Right cardiac atrium (tissue), 5 donors: Measurements from ENCODE around the gene PRLHR. TPM values are rescaled to one million over a fixed set of nuclear protein-coding genes. Genes with fewer than 3 reads are reported as not detected.

Experiments used
- ATAC-seq, 2 donors: fragments of 200-7000 bp; cut with Tn5 transposase; one replicate each; pipeline versions ENCODE4 v1.8.0 to v1.9.1; 2020; ENCODE audit warnings: moderate library complexity in 2 of 2, mild to moderate bottlenecking in 1 of 2
- DNase-seq, 3 donors: peaks; one replicate each; pipeline ENCODE4 v3.0.0-alpha.2; 2020
- H3K27ac ChIP-seq: one replicate; pipeline ENCODE4 v1.5.1; 2013; ENCODE audit warnings: mild to moderate bottlenecking, low read length, control low read depth, moderate library complexity
- H3K27me3 ChIP-seq: one replicate; pipeline ENCODE4 v1.6.1; 2013; ENCODE audit not compliant: control insufficient read depth, insufficient read depth
- H3K4me1 ChIP-seq: one replicate; pipeline ENCODE4 v1.6.1; 2013; ENCODE audit warnings: low read length; ENCODE audit not compliant: control insufficient read depth, insufficient read depth
- H3K4me3 ChIP-seq: one replicate; pipeline ENCODE4 v1.5.1; 2013; ENCODE audit warnings: low read length, control low read depth
- H3K9me3 ChIP-seq: one replicate; pipeline ENCODE4 v1.6.1; 2013; ENCODE audit warnings: low read length; ENCODE audit not compliant: control insufficient read depth
- WGBS: extraction: QIAGEN DNeasy Blood & Tissue Kit; methylation state at CpG from one replicate; pipeline ENCODE4 v1.1.7; 2013; 5-methylcytosine and 5-hydroxymethylcytosine counted together
- intact Hi-C, 4 donors: fragments of 100-400 bp; cut with DNase I; formaldehyde crosslinking; loops; one replicate each; pipeline versions ENCODE4 v1.11.0 to v1.14.0; 2022 to 2023
- polyA plus RNA-seq: library from polyadenylated mRNA; stranded (reverse); fragments of 200-250 nt; gene quantifications from one replicate; pipeline ENCODE4 v1.2.3, GENCODE V29; 2013
- total RNA-seq, 4 donors: library from RNA; stranded (reverse); fragmentation: NEBNext Ultra II Directional; extraction: Animal tissue kit (Norgen Biotek cat#: 25700); gene quantifications; one replicate each; pipeline ENCODE4 v1.2.1, GENCODE V29; 2021
- donor health status: healthy with polysubstance abuse.
- donor health status: DM: no; HTN: yes; CAD: no.
- donor health status: DM: no; HTN: no; CAD: no.
- donor health status: DM: no; HTN: yes; CAD: no; lungs with severe emphysema.
- donor health status: DM: yes; HTN: yes; CAD: no.

The PRLHR gene
- total and polyA plus RNA-seq, 5 donors, result not detected

DNA sequence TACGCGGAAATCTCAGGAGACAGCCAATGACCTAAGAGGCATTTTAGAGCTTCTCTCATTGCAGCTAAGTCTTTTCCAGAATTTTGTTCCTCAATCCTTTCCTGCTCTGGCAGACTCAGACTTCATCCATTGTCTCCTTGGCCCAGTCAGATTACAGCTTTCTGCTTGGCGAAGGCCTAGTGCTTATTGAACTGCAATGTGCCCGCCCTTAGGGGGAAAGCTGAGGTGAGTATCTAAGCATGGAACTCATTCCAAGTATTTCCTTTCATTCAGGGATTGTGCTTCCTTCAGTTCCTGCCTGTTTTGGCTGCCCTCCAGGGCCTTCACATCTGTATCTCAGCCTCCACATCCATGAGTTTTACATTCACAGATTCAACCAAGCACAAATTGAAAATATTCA lies 37.5 kb downstream of the PRLHR start:
- H3K27me3 ChIP-seq, result no peaks in the 10 kb centered on the region
- intact Hi-C loops, result no loop called here
- H3K9me3 ChIP-seq, result no peaks in the 10 kb centered on the region
- H3K27ac ChIP-seq, result no peak overlapping the region
- 41% methylated on average over 4 of the region's 4 CpGs for WGBS
- H3K4me3 ChIP-seq, result no peak overlapping the region
- peak; percentile 36 to 57 for ATAC-seq
- H3K4me1 ChIP-seq, result no peaks in the 10 kb centered on the region
- no peak for DNase-seq

GRCh38 chr10:118551535-118552100 lies 43.8 kb downstream of the PRLHR start:
- whole genome bisulfite sequencing, result 58% methylated on average over 10 of the region's 10 CpGs
- H3K27me3 ChIP-seq, result no peaks in the 10 kb centered on the region
- ATAC-seq (no peak), DNase-seq (no peak)
- no peak overlapping the region for H3K27ac ChIP-seq
- intact Hi-C loops, result no loop called here
- no peaks in the 10 kb centered on the region for H3K4me1 ChIP-seq
- no peaks in the 10 kb centered on the region for H3K9me3 ChIP-seq
- no peak overlapping the region for H3K4me3 ChIP-seq

GRCh38 chr10:118547282-118547681 lies 48.2 kb downstream of the PRLHR start:
- Histone ChIP-seq H3K4me3 (no peak overlapping the region), H3K4me1 (no peaks in the 10 kb centered on the region), H3K27ac (no peak overlapping the region), H3K9me3 (no peaks in the 10 kb centered on the region), H3K27me3 (no peaks in the 10 kb centered on the region)
- ATAC-seq (no peak), DNase-seq (no peak)
- WGBS, result 89% methylated on average over 5 of the region's 5 CpGs
- intact Hi-C loops, result no loop called here

DNA sequence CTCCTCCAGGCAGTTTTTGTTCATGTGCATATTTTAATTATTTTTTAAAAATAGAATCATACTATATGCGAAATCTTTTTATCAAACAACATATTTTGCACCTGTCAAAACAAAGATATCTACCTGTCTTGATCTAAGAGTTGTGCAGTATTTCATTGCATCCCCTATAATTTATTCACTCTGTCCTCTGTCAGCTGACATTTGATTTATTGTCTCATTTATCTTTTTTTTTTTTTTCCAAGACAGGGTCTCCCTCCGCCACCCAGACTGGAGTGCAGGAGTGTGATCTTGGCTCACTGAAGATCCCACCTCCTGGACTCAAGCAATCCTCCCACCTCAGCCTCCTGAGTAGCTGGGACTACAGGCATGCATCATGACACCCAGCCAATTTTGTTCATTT lies 49.0 kb downstream of the PRLHR start:
- Histone ChIP-seq H3K27ac (no peak overlapping the region), H3K4me1 (no peaks in the 10 kb centered on the region), H3K4me3 (no peak overlapping the region), H3K27me3 (no peaks in the 10 kb centered on the region), H3K9me3 (no peaks in the 10 kb centered on the region)
- intact Hi-C loops, result no loop called here
- DNase-seq (no peak), ATAC-seq (no peak)
- 64% methylated on average over 2 of the region's 2 CpGs for WGBS

GRCh38 chr10:118545381-118545780 lies 50.1 kb downstream of the PRLHR start:
- ATAC-seq (no peak), DNase-seq (no peak)
- intact Hi-C loops, result no loop called here
- H3K9me3 ChIP-seq, result no peaks in the 10 kb centered on the region
- H3K4me1 ChIP-seq, result no peaks in the 10 kb centered on the region
- no peak overlapping the region for H3K27ac ChIP-seq
- WGBS, result 82% methylated on average over 1 of the region's 1 CpG
- no peak overlapping the region for H3K4me3 ChIP-seq
- H3K27me3 ChIP-seq, result no peaks in the 10 kb centered on the region

DNA sequence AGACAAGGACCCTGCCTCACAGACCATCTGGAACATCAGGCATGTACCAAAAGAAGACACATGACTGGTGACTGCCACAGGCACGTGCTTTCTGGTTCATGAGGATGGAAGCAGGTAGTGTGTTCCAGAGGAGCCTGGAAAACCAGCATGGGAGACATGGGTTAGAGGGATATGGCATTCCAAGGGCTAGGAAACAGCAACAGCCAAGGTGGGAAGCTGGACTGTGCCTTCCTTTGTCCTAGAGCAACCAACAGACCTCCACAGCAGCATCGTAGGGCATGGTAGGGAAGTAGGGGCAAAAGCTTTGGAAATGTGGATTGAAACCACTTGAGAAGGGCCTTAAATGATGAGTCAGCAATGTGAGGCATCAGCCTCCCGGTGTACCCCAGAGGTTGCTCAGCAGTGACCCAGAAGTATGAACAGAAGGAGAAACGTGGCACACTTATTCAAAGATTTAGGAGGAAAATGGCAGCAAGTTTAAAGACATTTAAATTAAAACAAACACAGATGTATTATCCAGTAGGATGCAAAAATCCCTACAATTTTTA lies 51.0 kb downstream of the PRLHR start:
- WGBS, result 53% methylated on average over 4 of the region's 4 CpGs
- intact Hi-C loops, result no loop called here
- no peaks in the 10 kb centered on the region for H3K27me3 ChIP-seq

GRCh38 chr10:118543714-118544400 lies 51.6 kb downstream of the PRLHR start:
- H3K4me3 ChIP-seq, result no peak overlapping the region
- peak; percentile 41 to 50 for ATAC-seq
- intact Hi-C loops, result no loop called here
- DNase-seq, result peak in 1 of 3 donors; percentile 65
- H3K4me1 ChIP-seq, result no peaks in the 10 kb centered on the region
- no peaks in the 10 kb centered on the region for H3K9me3 ChIP-seq
- H3K27me3 ChIP-seq, result no peaks in the 10 kb centered on the region
- H3K27ac ChIP-seq, result no peak overlapping the region
- WGBS, result 30% methylated on average over 13 of the region's 13 CpGs

More for the DNA sequence above, 51.0 kb downstream of the PRLHR start:
- Histone ChIP-seq H3K4me1 (no peaks in the 10 kb centered on the region), H3K4me3 (no peak overlapping the region), H3K27ac (no peak overlapping the region), H3K9me3 (no peaks in the 10 kb centered on the region)
- ATAC-seq (no peak), DNase-seq (no peak)

- no peaks in the 10 kb centered on the region for H3K27me3 ChIP-seq
- no peak for ATAC-seq
These were observed 52.7 kb downstream of the PRLHR start for GRCh38 chr10:118542745-118543144.

DNA sequence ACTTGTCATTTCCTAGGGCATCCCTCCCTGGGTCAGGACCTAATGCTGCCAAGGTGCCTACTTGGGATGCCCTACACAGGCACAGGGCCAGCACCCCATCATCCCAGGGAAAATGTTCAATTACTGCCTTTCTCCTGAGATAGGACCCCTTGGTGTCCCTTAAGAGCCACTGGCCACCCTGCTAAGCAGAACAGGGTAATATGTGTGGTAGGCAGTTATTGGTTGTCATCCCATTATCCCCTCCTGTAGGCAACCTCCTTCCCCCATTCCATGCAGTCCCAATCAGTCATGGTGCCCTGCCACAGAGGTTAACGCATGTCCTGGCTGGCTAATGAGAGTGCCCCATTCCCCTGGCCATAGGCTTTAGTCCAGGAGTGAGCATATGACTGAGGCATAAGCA lies 53.2 kb downstream of the PRLHR start:
- H3K27me3 ChIP-seq, result no peaks in the 10 kb centered on the region
- H3K9me3 ChIP-seq, result no peaks in the 10 kb centered on the region
- intact Hi-C loops, result no loop called here
- no peak for ATAC-seq
- no peak overlapping the region for H3K4me3 ChIP-seq
- DNase-seq, result no peak
- no peaks in the 10 kb centered on the region for H3K4me1 ChIP-seq
- no peak overlapping the region for H3K27ac ChIP-seq
- WGBS, result 79% methylated on average over 1 of the region's 1 CpG

More at GRCh38 chr10:118542745-118543144, 52.7 kb downstream of the PRLHR start:
- DNase-seq, result no peak
- no peaks in the 10 kb centered on the region for H3K4me1 ChIP-seq
- no peaks in the 10 kb centered on the region for H3K9me3 ChIP-seq
- H3K4me3 ChIP-seq, result no peak overlapping the region
- H3K27ac ChIP-seq, result no peak overlapping the region
- whole genome bisulfite sequencing, result 94% methylated on average over 1 of the region's 1 CpG
- intact Hi-C loops, result no loop called here

- Histone ChIP-seq H3K27ac (no peak overlapping the region), H3K27me3 (no peaks in the 10 kb centered on the region), H3K4me1 (no peaks in the 10 kb centered on the region), H3K9me3 (no peaks in the 10 kb centered on the region), H3K4me3 (no peak overlapping the region)
- DNase-seq (no peak), ATAC-seq (no peak)
- 89% methylated on average over 3 of the region's 3 CpGs for WGBS
- intact Hi-C loops, result no loop called here
These were observed 53.7 kb downstream of the PRLHR start for GRCh38 chr10:118541718-118542117.
